ENCODE data around the gene CSDE1. TPM values are rescaled to one million over a fixed set of nuclear protein-coding genes. Genes with fewer than 3 reads are reported as not detected.
A peak's percentile ranks its signal among the peaks of the same experiment; 100 is the strongest.
"Not testable (repeated sequence)": the region's sequence is repeated elsewhere in the genome, so short reads cannot be mapped to it uniquely, and the experiment has no call there.

The CSDE1 gene
- total RNA-seq, 1 experiment from 2014 or later = 913 TPM

- peak overlapping the region; percentile 95 for H3K4me3 ChIP-seq
- peaks cover 32% of the 10 kb centered on the region for H3K36me3 ChIP-seq
- DNase-seq (ENCODE audit: low read depth in 1 of 2, low spot score in 2 of 2) = no peak
- peak overlapping the region; percentile 99 for H3K27ac ChIP-seq
- no peaks in the 10 kb centered on the region; the same call in 1 of the 2 replicates for H3K9me3 ChIP-seq (replicated peaks)
- H3K27me3 ChIP-seq (replicated peaks) = no peaks in the 10 kb centered on the region; the same call in 1 of the 2 replicates
- peaks cover 22% of the 10 kb centered on the region for H3K4me1 ChIP-seq (replicated peaks)
Observed at GRCh38 chr1:114758256-114758832, 560 bp upstream of the CSDE1 start.

DNA sequence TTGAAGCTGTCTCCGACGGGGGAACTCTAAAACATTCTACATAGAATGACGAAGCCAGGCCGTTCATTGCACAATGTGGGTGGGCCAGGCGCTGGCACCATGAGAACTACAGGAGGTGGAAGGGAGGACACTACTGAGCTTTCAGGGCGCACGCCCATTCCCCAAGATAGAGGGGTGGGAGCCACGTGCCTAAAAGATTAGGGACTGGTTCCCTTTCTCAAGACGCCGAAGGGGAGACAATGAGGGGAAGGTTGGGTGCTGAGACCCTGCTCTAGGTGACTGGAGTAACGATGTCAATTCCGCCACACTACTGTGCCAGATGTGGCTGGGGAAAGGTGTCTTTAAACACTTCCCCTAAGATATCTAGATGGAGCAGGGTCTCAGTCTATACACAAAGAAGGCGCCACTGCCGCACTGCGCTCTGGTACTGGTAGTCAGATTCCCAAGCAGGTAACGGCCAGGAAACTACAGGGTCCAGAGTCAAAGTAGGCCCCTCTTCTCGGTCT, 782 bp downstream of the CSDE1 start:
- Histone ChIP-seq H3K9me3 (replicated peaks) (no peaks in the 10 kb centered on the region), H3K4me1 (replicated peaks) (peaks cover 28% of the 10 kb centered on the region), H3K27me3 (replicated peaks) (no peaks in the 10 kb centered on the region; the same call in 1 of the 2 replicates), H3K4me3 (peak overlapping the region; percentile 95), H3K36me3 (peaks cover 39% of the 10 kb centered on the region), H3K27ac (peak overlapping the region; percentile 99)
- DNase-seq (ENCODE audit: low read depth in 1 of 2, low spot score in 2 of 2) = peak in 1 of 2 experiments; percentile 60

GRCh38 chr1:114756009-114756892, 1.5 kb downstream of the CSDE1 start:
- DNase-seq (ENCODE audit: low read depth in 1 of 2, low spot score in 2 of 2) = peak in 1 of 2 experiments; percentile 38
- peak overlapping the region; percentile 99 for H3K27ac ChIP-seq
- H3K36me3 ChIP-seq = peaks cover 39% of the 10 kb centered on the region
- no peaks in the 10 kb centered on the region for H3K9me3 ChIP-seq (replicated peaks)
- H3K27me3 ChIP-seq (replicated peaks) = no peaks in the 10 kb centered on the region
- H3K4me1 ChIP-seq (replicated peaks) = peaks cover 28% of the 10 kb centered on the region
- peak overlapping the region; percentile 95 for H3K4me3 ChIP-seq

DNA sequence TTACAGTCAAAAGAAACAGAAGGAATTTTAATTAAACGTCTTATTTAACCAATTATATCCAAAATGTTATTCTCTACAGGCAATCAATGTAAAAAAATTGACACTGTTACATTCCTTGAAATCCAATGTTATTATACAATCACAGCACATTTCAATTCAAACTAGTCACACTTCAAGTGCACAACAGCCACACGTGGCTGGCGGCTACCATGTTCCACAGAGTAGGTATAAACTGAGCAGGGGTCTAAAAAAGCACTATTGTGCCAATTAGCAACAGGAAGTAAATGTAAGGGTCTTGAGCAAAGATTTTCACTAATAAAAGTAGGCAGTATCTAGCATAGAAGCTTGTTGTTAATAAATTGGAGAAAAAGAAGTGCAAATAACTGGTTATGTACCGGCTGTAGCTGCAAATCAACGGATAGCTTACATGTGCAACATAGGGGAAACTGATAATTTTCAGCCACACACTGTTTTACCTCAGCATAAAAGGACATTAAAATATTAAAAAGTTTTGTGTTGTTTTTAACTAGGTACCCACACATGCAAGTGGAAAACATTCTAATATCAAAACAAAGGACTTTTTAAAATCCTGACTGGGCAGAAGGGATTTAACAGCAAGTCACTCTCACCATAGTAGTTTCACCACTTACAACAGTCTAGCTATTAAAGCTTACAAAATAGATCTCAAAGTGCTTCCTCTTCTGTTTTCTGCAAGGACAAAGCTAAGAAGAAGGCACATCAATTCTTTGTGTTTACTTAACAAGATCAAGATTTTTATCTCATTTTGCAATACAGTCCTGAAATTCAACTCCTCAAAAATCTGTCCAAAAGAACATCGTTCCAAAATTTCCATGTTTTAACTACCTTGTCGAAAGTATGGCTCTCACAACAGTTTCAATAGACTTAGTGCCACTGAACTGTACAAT, 2.5 kb downstream of the CSDE1 start:
- Histone ChIP-seq H3K27me3 (replicated peaks) (no peaks in the 10 kb centered on the region), H3K4me3 (no peak overlapping the region; the same call in 1 of the 2 replicates), H3K27ac (0 out of 2 replicates have a peak overlapping the region, but pooled peaks have one; percentile 3), H3K9me3 (replicated peaks) (no peaks in the 10 kb centered on the region), H3K36me3 (peaks cover 46% of the 10 kb centered on the region), H3K4me1 (replicated peaks) (peaks cover 28% of the 10 kb centered on the region)
- no peak for DNase-seq (ENCODE audit: low read depth in 1 of 2, low spot score in 2 of 2)

DNA sequence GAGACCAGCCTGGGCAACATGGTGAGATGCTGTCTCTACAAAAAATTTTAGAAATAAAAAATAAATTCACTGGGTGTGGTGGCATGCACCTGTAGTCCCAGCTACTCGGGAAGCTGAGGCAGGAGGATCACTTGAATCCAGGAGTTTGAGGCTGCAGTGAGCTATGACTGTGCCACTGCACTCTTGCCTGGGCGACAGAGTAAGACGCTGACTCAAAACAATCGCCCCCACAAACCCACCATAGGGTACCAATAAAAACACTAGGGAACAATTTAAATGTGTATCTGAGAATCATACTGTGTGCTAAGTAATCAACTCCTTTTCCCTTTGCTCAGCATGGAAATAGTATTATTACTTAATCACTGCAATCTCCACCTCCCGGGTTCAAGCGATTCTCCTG, 4.1 kb downstream of the CSDE1 start:
- H3K27ac ChIP-seq; H3K4me3 ChIP-seq; H3K9me3 ChIP-seq (replicated peaks); DNase-seq (ENCODE audit: low read depth in 1 of 2, low spot score in 2 of 2); H3K27me3 ChIP-seq (replicated peaks): not testable (repeated sequence)
- Histone ChIP-seq H3K36me3 (peaks cover 62% of the 10 kb centered on the region), H3K4me1 (replicated peaks) (peaks cover 27% of the 10 kb centered on the region)

DNA sequence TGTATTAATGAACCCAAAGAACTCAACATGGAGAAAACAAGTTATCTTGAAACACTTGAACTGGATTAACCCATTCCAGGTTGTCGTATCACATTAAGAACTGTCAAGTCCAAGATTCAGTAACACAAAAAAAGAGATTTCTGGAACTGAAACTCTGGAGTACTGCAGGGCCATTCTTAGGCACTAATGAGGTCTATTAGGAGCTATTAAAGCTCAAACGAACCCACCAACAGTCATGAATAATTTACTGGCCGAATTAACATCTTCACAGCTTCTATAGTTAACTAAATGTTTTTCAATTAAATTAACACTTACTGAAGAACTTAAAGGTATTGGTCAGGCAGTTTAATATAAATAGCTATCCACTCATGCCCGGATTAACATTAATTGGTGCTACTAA, 4.6 kb downstream of the CSDE1 start:
- H3K36me3 ChIP-seq = peaks cover 68% of the 10 kb centered on the region
- peaks cover 21% of the 10 kb centered on the region for H3K4me1 ChIP-seq (replicated peaks)
- H3K9me3 ChIP-seq (replicated peaks) = no peaks in the 10 kb centered on the region
- no peak overlapping the region for H3K4me3 ChIP-seq
- DNase-seq (ENCODE audit: low read depth in 1 of 2, low spot score in 2 of 2) = no peak
- no peak overlapping the region for H3K27ac ChIP-seq
- H3K27me3 ChIP-seq (replicated peaks) = no peaks in the 10 kb centered on the region

GRCh38 chr1:114750780-114751179, 7.0 kb downstream of the CSDE1 start:
- H3K27me3 ChIP-seq (replicated peaks) = no peaks in the 10 kb centered on the region
- H3K4me1 ChIP-seq (replicated peaks) = peaks cover 17% of the 10 kb centered on the region
- H3K36me3 ChIP-seq = peaks cover 79% of the 10 kb centered on the region
- no peak overlapping the region for H3K4me3 ChIP-seq
- H3K9me3 ChIP-seq (replicated peaks) = no peaks in the 10 kb centered on the region
- H3K27ac ChIP-seq = no peak overlapping the region
- DNase-seq (ENCODE audit: low read depth in 1 of 2, low spot score in 2 of 2) = no peak

GRCh38 chr1:114749835-114750234, 7.9 kb downstream of the CSDE1 start:
- Histone ChIP-seq H3K27ac (no peak overlapping the region), H3K4me1 (replicated peaks) (peaks cover 8% of the 10 kb centered on the region), H3K27me3 (replicated peaks) (no peaks in the 10 kb centered on the region), H3K36me3 (peaks cover 79% of the 10 kb centered on the region), H3K9me3 (replicated peaks) (no peaks in the 10 kb centered on the region), H3K4me3 (no peak overlapping the region)
- no peak for DNase-seq (ENCODE audit: low read depth in 1 of 2, low spot score in 2 of 2)

GRCh38 chr1:114746450-114747121, 11.2 kb downstream of the CSDE1 start:
- no peak for DNase-seq (ENCODE audit: low read depth in 1 of 2, low spot score in 2 of 2)
- Histone ChIP-seq H3K4me3 (no peak overlapping the region), H3K36me3 (peaks cover 90% of the 10 kb centered on the region), H3K4me1 (replicated peaks) (no peaks in the 10 kb centered on the region), H3K27ac (no peak overlapping the region), H3K9me3 (replicated peaks) (no peaks in the 10 kb centered on the region), H3K27me3 (replicated peaks) (no peaks in the 10 kb centered on the region)

DNA sequence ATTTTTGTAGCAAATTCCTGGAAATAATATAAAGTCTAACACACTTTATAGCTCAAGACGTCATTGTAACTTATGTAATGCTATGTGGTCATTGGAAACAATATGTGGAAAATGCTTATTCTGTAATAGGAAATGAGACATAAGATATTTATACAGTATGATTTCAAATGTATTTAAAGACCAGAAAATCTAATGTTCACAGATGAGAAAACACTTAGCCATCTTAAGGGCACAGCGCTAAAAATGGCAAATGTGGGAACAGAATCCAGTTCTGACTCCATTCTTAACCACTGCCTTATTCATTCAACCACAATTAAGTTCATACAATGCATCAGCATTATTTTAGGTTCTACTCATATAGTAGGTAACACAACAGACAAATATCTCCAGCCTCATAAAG, 12.5 kb downstream of the CSDE1 start:
- no peak overlapping the region for H3K27ac ChIP-seq
- no peak for DNase-seq (ENCODE audit: low read depth in 1 of 2, low spot score in 2 of 2)
- H3K36me3 ChIP-seq = peaks cover 91% of the 10 kb centered on the region

GRCh38 chr1:114741963-114742746, 15.6 kb downstream of the CSDE1 start:
- no peak overlapping the region for H3K27ac ChIP-seq
- H3K9me3 ChIP-seq (replicated peaks) = no peaks in the 10 kb centered on the region
- no peaks in the 10 kb centered on the region for H3K27me3 ChIP-seq (replicated peaks)
- no peak overlapping the region for H3K4me3 ChIP-seq
- no peaks in the 10 kb centered on the region for H3K4me1 ChIP-seq (replicated peaks)
- H3K36me3 ChIP-seq = peaks cover 82% of the 10 kb centered on the region
- no peak for DNase-seq (ENCODE audit: low read depth in 1 of 2, low spot score in 2 of 2)

More for the DNA sequence above, 12.5 kb downstream of the CSDE1 start:
- Histone ChIP-seq H3K4me1 (replicated peaks) (no peaks in the 10 kb centered on the region), H3K27me3 (replicated peaks) (no peaks in the 10 kb centered on the region), H3K4me3 (no peak overlapping the region), H3K9me3 (replicated peaks) (no peaks in the 10 kb centered on the region)

DNA sequence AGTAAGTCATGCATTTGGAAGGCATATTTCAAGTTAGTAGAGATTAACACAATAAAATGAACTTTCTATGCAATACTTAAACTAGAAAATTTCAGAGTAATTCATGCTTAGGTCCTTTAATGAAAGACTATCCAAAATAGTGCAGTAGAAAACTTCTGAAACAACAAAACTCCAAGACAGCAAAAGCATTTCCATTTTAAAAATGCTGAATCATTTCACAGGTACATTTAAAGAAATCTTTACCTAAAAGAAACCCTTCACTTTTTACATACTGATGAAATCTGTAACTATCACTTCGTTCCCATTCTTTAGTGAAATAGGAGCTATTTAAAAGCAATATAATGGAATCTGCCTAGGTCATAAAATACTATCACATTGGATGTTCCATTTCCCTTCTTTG, 17.5 kb downstream of the CSDE1 start:
- DNase-seq (ENCODE audit: low read depth in 1 of 2, low spot score in 2 of 2) = no peak
- no peak overlapping the region for H3K4me3 ChIP-seq
- peaks cover 82% of the 10 kb centered on the region for H3K36me3 ChIP-seq
- H3K27me3 ChIP-seq (replicated peaks) = no peaks in the 10 kb centered on the region
- H3K27ac ChIP-seq = no peak overlapping the region
- no peaks in the 10 kb centered on the region for H3K9me3 ChIP-seq (replicated peaks)
- no peaks in the 10 kb centered on the region for H3K4me1 ChIP-seq (replicated peaks)
